Activated CD8-positive, alpha-beta memory T cell treated with anti-CD3 and anti-CD28 coated beads for 36 hours (primary cell): ENCODE data around the gene COX4I2. TPM values are rescaled to one million over a fixed set of nuclear protein-coding genes. Genes with fewer than 3 reads are reported as not detected.
"Not testable (repeated sequence)": the region's sequence is repeated elsewhere in the genome, so short reads cannot be mapped to it uniquely, and the experiment has no call there.

Experiments
- CTCF ChIA-PET: fragments of 350-600 bp; sonication (Branson Sonifier 250); formaldehyde crosslinking; loops from one replicate; lab custom pipeline; 2021; ENCODE audit warnings: antibody characterized with exemption; lab: Charles Lee
- POLR2A ChIA-PET: fragments of 350-600 bp; sonication (Branson Sonifier 250); formaldehyde crosslinking; loops from one replicate; lab custom pipeline; 2021; ENCODE audit warnings: antibody characterized with exemption; lab: Charles Lee
- total RNA-seq, 2 experiments: library from RNA; stranded (reverse); gene quantifications; one replicate each; pipeline ENCODE4 v1.2.3, GENCODE V29; 2021

COX4I2 gene
- total RNA-seq, 2 experiments from 2014 or later = not detected

- CTCF ChIA-PET = interaction anchor here (8.3 kb wide), 1 partner anchor 54 kb away, joined by 159 read pairs; the partner anchor contains the start of gene BCL2L1
- POLR2A ChIA-PET = no interaction called here
Measured at GRCh38 chr20:31666258-31667042, 28.7 kb downstream of the COX4I2 start.

- ChIA-PET CTCF (interaction anchor here (1.2 kb wide), 1 partner anchor 56 kb away, joined by 4 read pairs; the partner anchor contains the start of gene BCL2L1), POLR2A (no interaction called here)
Measured at GRCh38 chr20:31667315-31668285, 29.9 kb downstream of the COX4I2 start.

GRCh38 chr20:31668944-31669343 is 31.2 kb downstream of the COX4I2 start:
- POLR2A ChIA-PET = not testable (repeated sequence)
- CTCF ChIA-PET = interaction anchor here (0.6 to 1.4 kb wide), 3 partner anchors 54 to 58 kb away, joined by 3 to 4 read pairs (median 3); no protein-coding TSS in a partner anchor

- ChIA-PET CTCF (interaction anchor here (1.2 to 7.2 kb wide), 3 partner anchors 53 to 57 kb away, joined by 3 to 57 read pairs (median 3); partner anchors contain the start of gene BCL2L1), POLR2A (no interaction called here)
Measured at GRCh38 chr20:31669876-31670275, 32.2 kb downstream of the COX4I2 start.

- CTCF ChIA-PET = interaction anchor here (7.2 kb wide), 1 partner anchor 53 kb away, joined by 57 read pairs; the partner anchor contains the start of gene BCL2L1
- POLR2A ChIA-PET = no interaction called here
Measured at GRCh38 chr20:31670371-31671228, 32.9 kb downstream of the COX4I2 start.

- CTCF ChIA-PET = interaction anchor here (1.1 to 7.2 kb wide), 2 partner anchors 10 to 52 kb away, joined by 7 to 57 read pairs; partner anchors contain the start of gene BCL2L1
- POLR2A ChIA-PET = interaction anchor here (0.7 to 1.0 kb wide), 2 partner anchors 33 to 51 kb away, joined by 3 read pairs; no protein-coding TSS in a partner anchor
Measured at GRCh38 chr20:31671324-31671723, 33.6 kb downstream of the COX4I2 start.

GRCh38 chr20:31673435-31673834 is 35.7 kb downstream of the COX4I2 start:
- ChIA-PET CTCF (interaction anchor here (0.6 to 7.2 kb wide), 4 partner anchors 10 to 50 kb away, joined by 5 to 57 read pairs (median 14); partner anchors contain the start of gene BCL2L1), POLR2A (no interaction called here)

GRCh38 chr20:31673943-31674463 is 36.3 kb downstream of the COX4I2 start:
- CTCF ChIA-PET = interaction anchor here (1.5 to 7.2 kb wide), 4 partner anchors 10 to 49 kb away, joined by 3 to 57 read pairs (median 14); partner anchors contain the start of gene BCL2L1
- POLR2A ChIA-PET = interaction anchor here (0.7 to 2.6 kb wide), 3 partner anchors 12 to 48 kb away, joined by 3 to 17 read pairs (median 7); partner anchors contain the start of gene BCL2L1

- CTCF ChIA-PET = interaction anchor here (0.7 to 7.2 kb wide), 12 partner anchors 11 to 62 kb away, joined by 3 to 57 read pairs (median 3); partner anchors contain the start of gene BCL2L1
- POLR2A ChIA-PET = interaction anchor here (0.7 to 2.6 kb wide), 8 partner anchors 10 to 172 kb away, joined by 3 to 17 read pairs (median 6); partner anchors contain the start of gene BCL2L1
Measured at GRCh38 chr20:31674895-31675827, 37.4 kb downstream of the COX4I2 start.

GRCh38 chr20:31675828-31676608 is 38.3 kb downstream of the COX4I2 start:
- ChIA-PET POLR2A (interaction anchor here (0.8 to 2.6 kb wide), 5 partner anchors 14 to 46 kb away, joined by 3 to 17 read pairs (median 6); partner anchors contain the start of gene BCL2L1), CTCF (interaction anchor here (0.7 to 7.2 kb wide), 9 partner anchors 12 to 63 kb away, joined by 3 to 57 read pairs (median 3); partner anchors contain the start of gene BCL2L1)

GRCh38 chr20:31676609-31676989 is 38.9 kb downstream of the COX4I2 start:
- ChIA-PET POLR2A (interaction anchor here (0.8 to 2.6 kb wide), 4 partner anchors 15 to 46 kb away, joined by 3 to 17 read pairs (median 9); partner anchors contain the start of gene BCL2L1), CTCF (interaction anchor here (1.0 to 7.2 kb wide), 5 partner anchors 12 to 47 kb away, joined by 3 to 57 read pairs (median 4); partner anchors contain the start of gene BCL2L1)

GRCh38 chr20:31677553-31678260 is 40.0 kb downstream of the COX4I2 start:
- POLR2A ChIA-PET = interaction anchor here (0.6 kb wide), 2 partner anchors 10 to 19 kb away, joined by 3 to 4 read pairs; no protein-coding TSS in a partner anchor

GRCh38 chr20:31678389-31679356 is 41.0 kb downstream of the COX4I2 start:
- CTCF ChIA-PET = interaction anchor here (1.3 kb wide), 1 partner anchor 39 kb away, joined by 3 read pairs; no protein-coding TSS in a partner anchor
- POLR2A ChIA-PET = no interaction called here

More at GRCh38 chr20:31677553-31678260, 40.0 kb downstream of the COX4I2 start:
- CTCF ChIA-PET = no interaction called here
